Right cardiac atrium (tissue), 5 donors: ENCODE data around the gene TGFBR3. TPM values are rescaled to one million over a fixed set of nuclear protein-coding genes. Genes with fewer than 3 reads are reported as not detected.

Experiments
- ATAC-seq, 2 donors: fragments of 200-7000 bp; cut with Tn5 transposase; one replicate each; pipeline versions ENCODE4 v1.8.0 to v1.9.1; 2020; ENCODE audit warnings: moderate library complexity in 2 of 2, mild to moderate bottlenecking in 1 of 2
- DNase-seq, 3 donors: peaks; one replicate each; pipeline ENCODE4 v3.0.0-alpha.2; 2020
- H3K27ac ChIP-seq: one replicate; pipeline ENCODE4 v1.5.1; 2013; ENCODE audit warnings: mild to moderate bottlenecking, low read length, control low read depth, moderate library complexity
- H3K27me3 ChIP-seq: one replicate; pipeline ENCODE4 v1.6.1; 2013; ENCODE audit not compliant: control insufficient read depth, insufficient read depth
- H3K4me1 ChIP-seq: one replicate; pipeline ENCODE4 v1.6.1; 2013; ENCODE audit warnings: low read length; ENCODE audit not compliant: control insufficient read depth, insufficient read depth
- H3K4me3 ChIP-seq: one replicate; pipeline ENCODE4 v1.5.1; 2013; ENCODE audit warnings: low read length, control low read depth
- H3K9me3 ChIP-seq: one replicate; pipeline ENCODE4 v1.6.1; 2013; ENCODE audit warnings: low read length; ENCODE audit not compliant: control insufficient read depth
- WGBS: extraction: QIAGEN DNeasy Blood & Tissue Kit; methylation state at CpG from one replicate; pipeline ENCODE4 v1.1.7; 2013; 5-methylcytosine and 5-hydroxymethylcytosine counted together
- intact Hi-C, 4 donors: fragments of 100-400 bp; cut with DNase I; formaldehyde crosslinking; loops; one replicate each; pipeline versions ENCODE4 v1.11.0 to v1.14.0; 2022 to 2023
- polyA plus RNA-seq: library from polyadenylated mRNA; stranded (reverse); fragments of 200-250 nt; gene quantifications from one replicate; pipeline ENCODE4 v1.2.3, GENCODE V29; 2013
- total RNA-seq, 4 donors: library from RNA; stranded (reverse); fragmentation: NEBNext Ultra II Directional; extraction: Animal tissue kit (Norgen Biotek cat#: 25700); gene quantifications; one replicate each; pipeline ENCODE4 v1.2.1, GENCODE V29; 2021
- donor health status: healthy with polysubstance abuse.
- donor health status: DM: no; HTN: yes; CAD: no.
- donor health status: DM: no; HTN: no; CAD: no.
- donor health status: DM: no; HTN: yes; CAD: no; lungs with severe emphysema.
- donor health status: DM: yes; HTN: yes; CAD: no.

The TGFBR3 gene
- total and polyA plus RNA-seq, 5 donors, result 14.5 to 52.4 (median 38.9) TPM

GRCh38 chr1:91717839-91718238 lies 168.1 kb downstream of the TGFBR3 start:
- no peak overlapping the region for H3K4me3 ChIP-seq
- intact Hi-C loops, result loop anchor here in 2 of 4 donors (10.0 kb wide), 1 partner anchor 167 kb away; the partner anchor contains the start of gene TGFBR3 (in 2 of the 2)
- ATAC-seq (no peak), DNase-seq (no peak)
- H3K27ac ChIP-seq, result no peak overlapping the region
- H3K9me3 ChIP-seq, result no peaks in the 10 kb centered on the region
- no peaks in the 10 kb centered on the region for H3K4me1 ChIP-seq
- no peaks in the 10 kb centered on the region for H3K27me3 ChIP-seq
- 68% methylated on average over 2 of the region's 2 CpGs for WGBS

GRCh38 chr1:91716339-91716738 lies 169.6 kb downstream of the TGFBR3 start:
- H3K4me3 ChIP-seq, result no peak overlapping the region
- WGBS, result 73% methylated on average over 3 of the region's 3 CpGs
- no peaks in the 10 kb centered on the region for H3K4me1 ChIP-seq
- H3K27ac ChIP-seq, result peak overlapping the region; percentile 23
- H3K9me3 ChIP-seq, result no peaks in the 10 kb centered on the region
- DNase-seq (no peak), ATAC-seq (no peak)
- H3K27me3 ChIP-seq, result no peaks in the 10 kb centered on the region
- intact Hi-C loops, result loop anchor here in 2 of 4 donors (10.0 kb wide), 1 partner anchor 168 kb away; the partner anchor contains the start of gene TGFBR3 (in 2 of the 2)

GRCh38 chr1:91715416-91716000 lies 170.4 kb downstream of the TGFBR3 start:
- H3K27ac ChIP-seq, result no peak overlapping the region
- no peak for ATAC-seq
- H3K4me1 ChIP-seq, result peaks cover 5% of the 10 kb centered on the region
- intact Hi-C loops, result loop anchor here in 2 of 4 donors (10.0 kb wide), 1 partner anchor 169 kb away; the partner anchor contains the start of gene TGFBR3 (in 2 of the 2)
- 71% methylated on average over 2 of the region's 2 CpGs for WGBS
- no peaks in the 10 kb centered on the region for H3K27me3 ChIP-seq
- DNase-seq, result no peak
- H3K9me3 ChIP-seq, result no peaks in the 10 kb centered on the region
- H3K4me3 ChIP-seq, result no peak overlapping the region

GRCh38 chr1:91714867-91715381 lies 171.0 kb downstream of the TGFBR3 start:
- no peak for DNase-seq
- no peak for ATAC-seq
- H3K4me1 ChIP-seq, result peaks cover 5% of the 10 kb centered on the region
- no peak overlapping the region for H3K4me3 ChIP-seq
- H3K27ac ChIP-seq, result no peak overlapping the region
- no peaks in the 10 kb centered on the region for H3K27me3 ChIP-seq
- intact Hi-C loops, result loop anchor here in 2 of 4 donors (10.0 kb wide), 1 partner anchor 170 kb away; the partner anchor contains the start of gene TGFBR3 (in 2 of the 2)
- WGBS, result 84% methylated on average over 8 of the region's 8 CpGs
- no peaks in the 10 kb centered on the region for H3K9me3 ChIP-seq

- 10% methylated on average over 15 of the region's 15 CpGs for WGBS
- ATAC-seq, result peak; percentile 84 to 90
- peak overlapping the region; percentile 93 for H3K27ac ChIP-seq
- DNase-seq, result peak; percentile 59 to 88 (median 87)
- intact Hi-C loops, result loop anchor here in 2 of 4 donors (10.0 kb wide), 1 partner anchor 172 kb away; the partner anchor contains the start of gene TGFBR3 (in 2 of the 2)
- H3K27me3 ChIP-seq, result no peaks in the 10 kb centered on the region
- peak overlapping the region; percentile 43 for H3K4me3 ChIP-seq
- H3K4me1 ChIP-seq, result peaks cover 5% of the 10 kb centered on the region
- no peaks in the 10 kb centered on the region for H3K9me3 ChIP-seq
Measured at GRCh38 chr1:91712981-91713841, 172.7 kb downstream of the TGFBR3 start.

- no peaks in the 10 kb centered on the region for H3K9me3 ChIP-seq
- H3K4me3 ChIP-seq, result peak overlapping the region; percentile 43
- no peaks in the 10 kb centered on the region for H3K27me3 ChIP-seq
- 42% methylated on average over 3 of the region's 3 CpGs for WGBS
- DNase-seq (no peak), ATAC-seq (no peak)
- H3K27ac ChIP-seq, result peak overlapping the region; percentile 65
- H3K4me1 ChIP-seq, result peaks cover 5% of the 10 kb centered on the region
- intact Hi-C loops, result loop anchor here in 2 of 4 donors (10.0 kb wide), 1 partner anchor 172 kb away; the partner anchor contains the start of gene TGFBR3 (in 2 of the 2)
Measured at GRCh38 chr1:91712393-91712792, 173.6 kb downstream of the TGFBR3 start.

- intact Hi-C loops, result loop anchor here in 2 of 4 donors (10.0 kb wide), 1 partner anchor 173 kb away; the partner anchor contains the start of gene TGFBR3 (in 2 of the 2)
- peaks cover 7% of the 10 kb centered on the region for H3K4me1 ChIP-seq
- no peak for DNase-seq
- H3K27me3 ChIP-seq, result no peaks in the 10 kb centered on the region
- 63% methylated on average over 5 of the region's 5 CpGs for WGBS
- no peak for ATAC-seq
- H3K27ac ChIP-seq, result peak overlapping the region; percentile 65
- no peaks in the 10 kb centered on the region for H3K9me3 ChIP-seq
- H3K4me3 ChIP-seq, result peak overlapping the region; percentile 43
Measured at GRCh38 chr1:91711504-91712247, 174.3 kb downstream of the TGFBR3 start.

- H3K27me3 ChIP-seq, result no peaks in the 10 kb centered on the region
- intact Hi-C loops, result loop anchor here in 2 of 4 donors (10.0 kb wide), 1 partner anchor 175 kb away; the partner anchor contains the start of gene TGFBR3 (in 2 of the 2)
- DNase-seq (no peak), ATAC-seq (no peak)
- 67% methylated on average over 4 of the region's 4 CpGs for WGBS
- peaks cover 10% of the 10 kb centered on the region for H3K4me1 ChIP-seq
- peak overlapping the region; percentile 43 for H3K4me3 ChIP-seq
- no peaks in the 10 kb centered on the region for H3K9me3 ChIP-seq
- peak overlapping the region; percentile 95 for H3K27ac ChIP-seq
Measured at GRCh38 chr1:91710261-91710660, 175.7 kb downstream of the TGFBR3 start.

GRCh38 chr1:91708691-91709090 lies 177.3 kb downstream of the TGFBR3 start:
- no peaks in the 10 kb centered on the region for H3K27me3 ChIP-seq
- H3K27ac ChIP-seq, result peak overlapping the region; percentile 47
- ATAC-seq (no peak), DNase-seq (no peak)
- no peaks in the 10 kb centered on the region for H3K9me3 ChIP-seq
- WGBS, result 87% methylated on average over 5 of the region's 5 CpGs
- peaks cover 10% of the 10 kb centered on the region for H3K4me1 ChIP-seq
- intact Hi-C loops, result loop anchor here in 2 of 4 donors (10.0 kb wide), 2 partner anchors 96 to 174 kb away; no protein-coding TSS in a partner anchor
- no peak overlapping the region for H3K4me3 ChIP-seq

GRCh38 chr1:91707890-91708218 lies 178.1 kb downstream of the TGFBR3 start:
- peaks cover 11% of the 10 kb centered on the region for H3K4me1 ChIP-seq
- H3K27ac ChIP-seq, result peak overlapping the region; percentile 28
- no peak overlapping the region for H3K4me3 ChIP-seq
- intact Hi-C loops, result loop anchor here in 2 of 4 donors (10.0 kb wide), 2 partner anchors 97 to 173 kb away; no protein-coding TSS in a partner anchor
- H3K27me3 ChIP-seq, result no peaks in the 10 kb centered on the region
- DNase-seq, result no peak
- WGBS, result 76% methylated on average over 1 of the region's 1 CpG
- ATAC-seq, result no peak
- no peaks in the 10 kb centered on the region for H3K9me3 ChIP-seq
